H9 (cell line): Measurements from ENCODE around the gene CARD19. TPM values are rescaled to one million over a fixed set of nuclear protein-coding genes. Genes with fewer than 3 reads are reported as not detected.

Source experiments
- DNase-seq: peaks from one replicate; pipeline ENCODE4 v3.0.0-alpha.2; 2017
- H2AFZ ChIP-seq: one replicate; pipeline ENCODE4 v1.6.1; 2013; ENCODE audit warnings: mild to moderate bottlenecking, low read length, control low read depth, moderate library complexity
- H2AK5ac ChIP-seq: 2 replicates; pipeline ENCODE4 v1.6.1; 2013; ENCODE audit warnings: low read length, control low read depth, mixed read lengths; ENCODE audit not compliant: insufficient read length
- H2BK120ac ChIP-seq: one replicate; pipeline ENCODE4 v1.6.1; 2013; ENCODE audit warnings: low read depth, mild to moderate bottlenecking, low read length, control low read depth, inconsistent platforms; ENCODE audit not compliant: poor library complexity, severe bottlenecking
- H2BK12ac ChIP-seq: 2 replicates; pipeline ENCODE4 v1.6.1; 2013; ENCODE audit warnings: low read length, control low read depth, mixed read lengths, low read depth; ENCODE audit not compliant: insufficient read length
- H2BK15ac ChIP-seq: 2 replicates; pipeline ENCODE4 v1.6.1; 2013; ENCODE audit warnings: low read depth, low read length, control low read depth
- H2BK20ac ChIP-seq: one replicate; pipeline ENCODE4 v1.6.1; 2013; ENCODE audit warnings: low read depth, mild to moderate bottlenecking, low read length, control low read depth, inconsistent platforms; ENCODE audit not compliant: poor library complexity, severe bottlenecking
- H2BK5ac ChIP-seq: 2 replicates; pipeline ENCODE4 v1.6.1; 2013; ENCODE audit warnings: low read length, control low read depth, mixed read lengths; ENCODE audit not compliant: insufficient read length
- H3K14ac ChIP-seq: 2 replicates; pipeline ENCODE4 v1.6.1; 2013; ENCODE audit warnings: low read length, control low read depth; ENCODE audit not compliant: insufficient read depth
- H3K18ac ChIP-seq: 2 replicates; pipeline ENCODE4 v1.6.1; 2013; ENCODE audit warnings: low read depth, mild to moderate bottlenecking, mixed read lengths, low read length, control low read depth; ENCODE audit not compliant: insufficient read length
- H3K23ac ChIP-seq: 2 replicates; pipeline ENCODE4 v1.6.1; 2013; ENCODE audit warnings: low read length, control low read depth, mixed read lengths, low read depth; ENCODE audit not compliant: insufficient read length
- H3K23me2 ChIP-seq: 2 replicates; pipeline ENCODE4 v1.6.1; 2013; ENCODE audit warnings: low read depth, mild to moderate bottlenecking, mixed read lengths, low read length, control low read depth; ENCODE audit not compliant: insufficient read length, poor library complexity, severe bottlenecking
- H3K27ac ChIP-seq: 2 replicates; pipeline ENCODE4 v1.5.1; 2013; ENCODE audit warnings: low read length, control low read depth, mixed read lengths, low read depth; ENCODE audit not compliant: insufficient read length
- H3K27me3 ChIP-seq: 2 replicates; pipeline ENCODE4 v1.6.1; 2013; ENCODE audit warnings: low read length, control low read depth, inconsistent platforms; ENCODE audit not compliant: insufficient read depth
- H3K4ac ChIP-seq: 2 replicates; pipeline ENCODE4 v1.6.1; 2013; ENCODE audit warnings: low read depth, mild to moderate bottlenecking, control low read depth, inconsistent platforms, low read length, moderate library complexity
- H3K4me1 ChIP-seq: 2 replicates; pipeline ENCODE4 v1.6.1; 2013; ENCODE audit warnings: low read length, control low read depth, inconsistent platforms; ENCODE audit not compliant: insufficient read depth
- H3K4me2 ChIP-seq: 2 replicates; pipeline ENCODE4 v1.6.1; 2013; ENCODE audit warnings: low read length, control low read depth, mixed read lengths; ENCODE audit not compliant: insufficient read length, insufficient read depth
- H3K56ac ChIP-seq: 2 replicates; pipeline ENCODE4 v1.6.1; 2013; ENCODE audit warnings: low read depth, mild to moderate bottlenecking, mixed read lengths, low read length, control low read depth; ENCODE audit not compliant: insufficient read length
- H3K79me1 ChIP-seq: 2 replicates; pipeline ENCODE4 v1.6.1; 2013; ENCODE audit warnings: low read depth, mild to moderate bottlenecking, moderate library complexity, low read length, control low read depth, inconsistent platforms; ENCODE audit not compliant: insufficient read depth, poor library complexity, severe bottlenecking
- H3K79me2 ChIP-seq: 2 replicates; pipeline ENCODE4 v1.6.1; 2013; ENCODE audit warnings: low read length, control low read depth, inconsistent platforms; ENCODE audit not compliant: insufficient read depth
- H3K9ac ChIP-seq: 2 replicates; pipeline ENCODE4 v1.6.1; 2013; ENCODE audit warnings: low read length, control low read depth, mixed read lengths; ENCODE audit not compliant: insufficient read length; ENCODE audit errors: extremely low read depth
- H3K9me3 ChIP-seq: one replicate; pipeline ENCODE4 v1.6.1; 2013; ENCODE audit warnings: low read depth, low read length, inconsistent platforms; ENCODE audit not compliant: control insufficient read depth
- H3T11ph ChIP-seq: one replicate; pipeline ENCODE4 v1.6.1; 2013; ENCODE audit warnings: mild to moderate bottlenecking, low read length, control low read depth, inconsistent platforms
- H4K20me1 ChIP-seq: one replicate; pipeline ENCODE4 v1.6.1; 2013; ENCODE audit not compliant: control insufficient read depth, insufficient read length, insufficient read depth
- H4K5ac ChIP-seq: 2 replicates; pipeline ENCODE4 v1.6.1; 2013; ENCODE audit warnings: low read depth, mild to moderate bottlenecking, mixed read lengths, low read length, control low read depth; ENCODE audit not compliant: insufficient read length
- H4K8ac ChIP-seq: replicated peaks from 2 replicates; pipeline ENCODE4 v1.6.1; 2013; ENCODE audit warnings: low read length, control low read depth, mixed read lengths, low read depth; ENCODE audit not compliant: insufficient read length
- H4K91ac ChIP-seq: 2 replicates; pipeline ENCODE4 v1.6.1; 2013; ENCODE audit warnings: low read depth, mild to moderate bottlenecking, moderate library complexity, mixed read lengths, low read length, control low read depth; ENCODE audit not compliant: insufficient read length
- H3K27ac Mint-ChIP-seq, 3 experiments: 2 replicates in 2 of 3; 3 replicates in 1 of 3; pipeline ENCODE4 v1.8.0; 2020 to 2021; ENCODE audit warnings: mixed read lengths in 3 of 3, mild to moderate bottlenecking in 1 of 3, moderate library complexity in 1 of 3
- H3K27me3 Mint-ChIP-seq: 2 replicates; pipeline ENCODE4 v1.8.0; 2021; ENCODE audit warnings: low read depth, mild to moderate bottlenecking, moderate library complexity, mixed read lengths
- H3K36me3 Mint-ChIP-seq, 3 experiments: 2 replicates in 2 of 3; 3 replicates in 1 of 3; pipeline ENCODE4 v1.8.0; 2020 to 2021; ENCODE audit warnings: low read depth in 3 of 3, mixed read lengths in 3 of 3; ENCODE audit not compliant: insufficient read depth in 1 of 3
- H3K4me1 Mint-ChIP-seq, 2 experiments: 2 replicates each; pipeline ENCODE4 v1.8.0; 2020; ENCODE audit warnings: mixed read lengths in 2 of 2
- H3K4me3 Mint-ChIP-seq, 2 experiments: 2 replicates in 1 of 2; 3 replicates in 1 of 2; pipeline ENCODE4 v1.8.0; 2020 to 2021; ENCODE audit warnings: mild to moderate bottlenecking in 2 of 2, mixed read lengths in 2 of 2, moderate library complexity in 1 of 2
- H3K9me3 Mint-ChIP-seq, 2 experiments: 2 replicates in 1 of 2; 3 replicates in 1 of 2; pipeline ENCODE4 v1.8.0; 2020; ENCODE audit warnings: mild to moderate bottlenecking in 2 of 2, mixed read lengths in 2 of 2, moderate library complexity in 1 of 2
- CTCF ChIP-seq: fragments of 200-600 bp; sonication (generic); conservative IDR thresholded peaks from 3 replicates; pipeline ENCODE4 v1.8.0; 2021; ENCODE audit warnings: antibody characterized with exemption, mild to moderate bottlenecking
- WGBS: extraction: QIAGEN DNeasy Blood & Tissue Kit; methylation state at CpG from one replicate; pipeline ENCODE4 v1.1.7; 2013; ENCODE audit warnings: missing lambda C conversion rate, low lambda C conversion rate, mixed read lengths; ENCODE audit not compliant: insufficient read length; ENCODE audit errors: extremely low coverage; 5-methylcytosine and 5-hydroxymethylcytosine counted together
- total RNA-seq: library from RNA; stranded (reverse); gene quantifications from 2 replicates; pipeline ENCODE4 v1.2.1, GENCODE V29; 2021

CARD19 gene
- total RNA-seq, 1 experiment from 2014 or later: 21.4 TPM

GRCh38 chr9:93099551-93100275 is 3.7 kb downstream of the CARD19 start:
- no peak overlapping the region for H3K23ac ChIP-seq
- H2BK15ac ChIP-seq: no peak overlapping the region
- Mint-ChIP-seq H3K9me3 (peaks cover 4 to 9% of the 10 kb centered on the region in 2 experiments; a peak in 4 of 5 replicates), H3K4me1 (peaks cover 9 to 12% of the 10 kb centered on the region in 2 experiments), H3K36me3 (peaks cover 5 to 6% (median 5%) of the 10 kb centered on the region in 3 experiments; a peak in 5 of 7 replicates), H3K4me3 (no peak overlapping the region; a peak in 1 of 5 replicates), H3K27me3 (peaks cover 2% of the 10 kb centered on the region), H3K27ac (no peak overlapping the region)
- H3K18ac ChIP-seq: no peak overlapping the region
- no peaks in the 10 kb centered on the region for H3K27me3 ChIP-seq
- H4K5ac ChIP-seq: no peak overlapping the region
- no peak overlapping the region for H3K14ac ChIP-seq
- H3K23me2 ChIP-seq: peaks cover 8% of the 10 kb centered on the region
- no peaks in the 10 kb centered on the region for H4K20me1 ChIP-seq
- H2AFZ ChIP-seq: no peak overlapping the region
- H4K8ac ChIP-seq: no peak overlapping the region
- H3K9me3 ChIP-seq: no peaks in the 10 kb centered on the region
- no peak for TF ChIP-seq CTCF
- no peak for DNase-seq
- no peak overlapping the region for H3K27ac ChIP-seq
- no peak overlapping the region for H2AK5ac ChIP-seq
- no peak overlapping the region for H2BK20ac ChIP-seq
- no peak overlapping the region for H3K9ac ChIP-seq
- no peak overlapping the region for H3K4ac ChIP-seq
- H2BK5ac ChIP-seq: no peak overlapping the region
- H3K4me1 ChIP-seq: no peaks in the 10 kb centered on the region; the same call in 1 of the 2 replicates
- H4K91ac ChIP-seq: no peak overlapping the region
- no CpG with 5 or more reads among the region's 16 CpGs for WGBS
- no peak overlapping the region for H3T11ph ChIP-seq
- H3K79me1 ChIP-seq: no peaks in the 10 kb centered on the region
- no peak overlapping the region for H2BK12ac ChIP-seq
- no peaks in the 10 kb centered on the region; the same call in 1 of the 2 replicates for H3K79me2 ChIP-seq
- no peak overlapping the region for H2BK120ac ChIP-seq
- no peak overlapping the region for H3K56ac ChIP-seq
- no peak overlapping the region for H3K4me2 ChIP-seq
